ENCODE results near the gene USP48. TPM values are rescaled to one million over a fixed set of nuclear protein-coding genes. Genes with fewer than 3 reads are reported as not detected.

Gene USP48
- total RNA-seq, 3 donors from 2014 or later = 56.0 to 86.9 (median 74.7) TPM

DNA sequence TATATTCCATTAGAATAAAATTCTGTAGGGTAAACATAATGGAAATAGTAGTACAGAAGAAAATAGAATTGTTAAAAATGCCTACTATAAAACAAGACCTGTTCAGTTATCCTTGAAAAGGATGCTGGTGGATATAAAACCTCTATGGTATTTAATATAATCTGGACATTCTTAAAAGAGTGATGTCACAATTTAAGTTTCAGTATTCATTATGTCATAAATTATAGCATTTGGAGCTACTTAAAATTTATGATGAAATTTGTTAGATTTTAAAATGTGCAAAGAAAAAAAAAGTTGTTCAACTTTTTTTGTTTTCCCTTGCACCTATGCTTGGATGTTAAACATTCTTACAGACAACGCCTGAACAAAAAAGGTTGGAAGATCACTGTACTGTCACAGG is 50.3 kb downstream of the USP48 start:
- Histone ChIP-seq H3K4me1 (no peaks in the 10 kb centered on the region), H3K9me3 (no peaks in the 10 kb centered on the region), H3K27me3 (no peaks in the 10 kb centered on the region), H3K27ac (no peak overlapping the region), H3K4me3 (no peak overlapping the region), H3K36me3 (peaks cover 4% of the 10 kb centered on the region)
- no peak for DNase-seq (ENCODE audit: low spot score in 2 of 2)
- intact Hi-C loops (cut with DNase I; ENCODE audit: low total_unique reads) = no loop called here
- TF ChIP-seq POLR2A (IDR thresholded peaks at IDR 0.05) = no peak
- TF ChIP-seq, protein P1, sequence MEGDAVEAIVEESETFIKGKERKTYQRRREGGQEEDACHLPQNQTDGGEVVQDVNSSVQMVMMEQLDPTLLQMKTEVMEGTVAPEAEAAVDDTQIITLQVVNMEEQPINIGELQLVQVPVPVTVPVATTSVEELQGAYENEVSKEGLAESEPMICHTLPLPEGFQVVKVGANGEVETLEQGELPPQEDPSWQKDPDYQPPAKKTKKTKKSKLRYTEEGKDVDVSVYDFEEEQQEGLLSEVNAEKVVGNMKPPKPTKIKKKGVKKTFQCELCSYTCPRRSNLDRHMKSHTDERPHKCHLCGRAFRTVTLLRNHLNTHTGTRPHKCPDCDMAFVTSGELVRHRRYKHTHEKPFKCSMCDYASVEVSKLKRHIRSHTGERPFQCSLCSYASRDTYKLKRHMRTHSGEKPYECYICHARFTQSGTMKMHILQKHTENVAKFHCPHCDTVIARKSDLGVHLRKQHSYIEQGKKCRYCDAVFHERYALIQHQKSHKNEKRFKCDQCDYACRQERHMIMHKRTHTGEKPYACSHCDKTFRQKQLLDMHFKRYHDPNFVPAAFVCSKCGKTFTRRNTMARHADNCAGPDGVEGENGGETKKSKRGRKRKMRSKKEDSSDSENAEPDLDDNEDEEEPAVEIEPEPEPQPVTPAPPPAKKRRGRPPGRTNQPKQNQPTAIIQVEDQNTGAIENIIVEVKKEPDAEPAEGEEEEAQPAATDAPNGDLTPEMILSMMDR (IDR thresholded peaks at IDR 0.05) = no peak

DNA sequence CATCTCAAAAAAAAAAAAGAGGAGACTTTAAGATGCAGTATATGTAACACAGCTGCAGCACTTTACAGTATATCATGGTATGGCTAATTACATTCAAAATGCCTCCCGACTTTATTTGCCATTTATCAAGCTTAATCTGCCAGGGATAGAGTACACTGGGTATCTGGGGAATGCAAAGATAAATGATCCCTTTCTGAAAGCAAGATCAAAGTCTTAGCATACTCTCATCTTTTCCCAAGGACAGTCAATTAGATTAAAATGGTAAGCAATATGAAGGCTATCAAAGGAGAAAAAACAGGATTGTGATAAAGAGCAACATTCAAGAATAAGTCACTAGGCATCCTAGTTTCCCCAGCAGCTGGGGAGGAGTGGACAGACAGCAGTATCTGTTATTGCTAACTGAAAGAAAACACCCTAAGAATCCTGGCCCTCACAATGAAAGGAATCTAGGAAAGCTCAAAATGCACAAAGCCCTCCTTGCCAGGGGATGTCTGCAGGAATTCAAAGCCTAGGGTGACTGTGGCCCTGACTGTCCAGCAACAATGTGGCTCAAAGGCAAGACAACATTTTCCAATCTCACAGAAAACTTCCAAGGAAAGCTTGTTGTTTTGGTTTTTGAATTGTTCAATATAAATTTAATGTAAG is 57.1 kb downstream of the USP48 start:
- TF ChIP-seq POLR2AphosphoS5 (IDR thresholded peaks at IDR 0.05) (no peak), POLR2A (IDR thresholded peaks at IDR 0.05) (no peak)
- TF ChIP-seq, protein P1 (IDR thresholded peaks at IDR 0.05) = no peak
- Histone ChIP-seq H3K27me3 (no peaks in the 10 kb centered on the region), H3K27ac (no peak overlapping the region), H3K4me3 (no peak overlapping the region), H3K36me3 (no peaks in the 10 kb centered on the region), H3K9me3 (no peaks in the 10 kb centered on the region), H3K4me1 (no peaks in the 10 kb centered on the region)
- intact Hi-C loops (cut with DNase I; ENCODE audit: low total_unique reads) = no loop called here
- DNase-seq (ENCODE audit: low spot score in 2 of 2) = no peak

DNA sequence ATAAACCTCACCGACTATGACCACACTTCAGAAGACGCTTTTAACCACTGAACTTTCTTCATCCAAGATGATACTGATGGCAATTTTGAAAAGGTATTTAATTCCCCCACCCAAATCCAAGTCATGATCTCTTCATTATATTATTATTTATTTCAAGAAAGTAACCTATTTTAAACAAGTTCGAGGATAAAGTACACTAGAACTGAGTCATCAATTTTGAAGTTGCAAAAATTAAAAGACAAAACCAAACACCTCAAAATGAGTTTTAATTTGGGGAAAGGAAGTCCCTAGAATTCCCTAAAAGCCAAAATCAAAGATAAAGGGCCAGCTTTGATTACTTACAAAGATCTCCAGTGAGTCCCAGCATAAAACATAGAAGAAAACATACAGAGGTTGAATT is 58.4 kb downstream of the USP48 start:
- H3K27ac ChIP-seq = no peak overlapping the region
- intact Hi-C loops (cut with DNase I; ENCODE audit: low total_unique reads) = no loop called here
- no peaks in the 10 kb centered on the region for H3K36me3 ChIP-seq
- no peak overlapping the region for H3K4me3 ChIP-seq
- no peak for DNase-seq (ENCODE audit: low spot score in 2 of 2)
- H3K4me1 ChIP-seq = no peaks in the 10 kb centered on the region
- TF ChIP-seq POLR2AphosphoS5 (IDR thresholded peaks at IDR 0.05) = no peak
- TF ChIP-seq, protein P1 (IDR thresholded peaks at IDR 0.05) = no peak
- no peak for TF ChIP-seq POLR2A (IDR thresholded peaks at IDR 0.05)
- no peaks in the 10 kb centered on the region for H3K27me3 ChIP-seq
- no peaks in the 10 kb centered on the region for H3K9me3 ChIP-seq

DNA sequence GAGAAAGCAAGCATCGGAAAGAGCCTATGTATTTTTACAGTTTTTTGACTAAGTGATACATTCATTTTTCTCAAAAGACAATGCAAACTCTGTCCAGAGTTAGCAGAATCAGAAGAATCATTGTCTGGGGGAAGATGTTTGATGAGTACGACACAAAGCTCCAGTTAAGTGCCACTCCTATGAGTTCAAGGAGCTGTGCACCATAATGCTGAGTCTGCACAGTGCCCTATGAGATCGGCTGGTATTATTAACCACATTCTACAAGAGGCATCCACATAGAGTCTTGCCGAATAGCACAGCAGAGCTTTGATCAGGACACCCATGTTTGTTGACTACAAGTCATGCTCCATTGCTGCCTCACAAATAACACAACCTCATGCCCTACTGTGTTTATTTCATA is 58.9 kb downstream of the USP48 start:
- no peak for DNase-seq (ENCODE audit: low spot score in 2 of 2)
- TF ChIP-seq, protein P1 (IDR thresholded peaks at IDR 0.05) = no peak
- TF ChIP-seq POLR2AphosphoS5 (IDR thresholded peaks at IDR 0.05) (no peak), POLR2A (IDR thresholded peaks at IDR 0.05) (no peak)
- Histone ChIP-seq H3K4me3 (no peak overlapping the region), H3K27ac (no peak overlapping the region), H3K36me3 (no peaks in the 10 kb centered on the region), H3K27me3 (no peaks in the 10 kb centered on the region), H3K4me1 (no peaks in the 10 kb centered on the region), H3K9me3 (no peaks in the 10 kb centered on the region)
- intact Hi-C loops (cut with DNase I; ENCODE audit: low total_unique reads) = no loop called here

DNA sequence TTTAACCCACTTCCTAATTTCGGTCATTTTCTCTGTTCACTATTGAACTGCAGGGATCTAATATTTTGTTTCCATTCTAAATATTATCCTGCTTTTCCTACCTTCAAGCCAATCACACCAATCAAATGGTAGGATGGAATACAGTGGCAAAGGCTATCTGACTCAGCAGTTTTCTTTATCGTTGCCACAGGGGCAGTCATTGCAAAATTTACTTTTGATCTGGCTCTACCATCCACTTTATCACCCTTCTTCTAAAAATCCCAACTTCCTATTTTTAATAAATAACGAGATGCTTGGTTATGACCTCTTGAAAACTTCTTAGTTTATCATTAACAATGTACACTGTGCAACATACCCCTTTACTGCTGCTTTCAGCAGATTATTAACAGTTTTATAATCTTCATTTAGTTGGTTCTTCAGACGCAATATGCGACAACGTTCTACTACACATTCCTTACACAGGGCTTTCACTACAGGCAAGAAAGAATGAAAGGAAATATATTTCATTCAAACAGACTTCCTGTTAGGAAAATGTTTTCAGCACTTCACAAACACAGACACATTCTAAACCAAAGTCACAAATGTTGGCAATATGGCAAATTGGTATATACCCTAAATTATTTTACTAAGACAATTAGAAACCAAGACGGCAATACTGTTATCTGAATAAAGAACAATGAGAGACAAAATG is 61.5 kb downstream of the USP48 start:
- no peak overlapping the region for H3K4me3 ChIP-seq
- no peaks in the 10 kb centered on the region for H3K27me3 ChIP-seq
- TF ChIP-seq, protein P1 (IDR thresholded peaks at IDR 0.05) = no peak
- TF ChIP-seq POLR2A (IDR thresholded peaks at IDR 0.05) (no peak), POLR2AphosphoS5 (IDR thresholded peaks at IDR 0.05) (no peak)
- intact Hi-C loops (cut with DNase I; ENCODE audit: low total_unique reads) = no loop called here
- no peak overlapping the region for H3K27ac ChIP-seq
- no peak for DNase-seq (ENCODE audit: low spot score in 2 of 2)
- H3K36me3 ChIP-seq = no peaks in the 10 kb centered on the region
- H3K9me3 ChIP-seq = no peaks in the 10 kb centered on the region
- H3K4me1 ChIP-seq = no peaks in the 10 kb centered on the region

Data from breast epithelium (tissue), 4 donors.